GM19025 (cell line): ENCODE measurements around the gene MTIF2.
"Not testable (repeated sequence)": the region's sequence is repeated elsewhere in the genome, so short reads cannot be mapped to it uniquely, and the experiment has no call there.

Experiments used
- ATAC-seq: cut with Tn5 transposase; IDR thresholded peaks from one replicate; pipeline ENCODE4 v1.9.1; 2021; ENCODE audit warnings: mild to moderate bottlenecking, low read depth, moderate library complexity; ENCODE audit not compliant: unreplicated experiment

MTIF2 gene

DNA sequence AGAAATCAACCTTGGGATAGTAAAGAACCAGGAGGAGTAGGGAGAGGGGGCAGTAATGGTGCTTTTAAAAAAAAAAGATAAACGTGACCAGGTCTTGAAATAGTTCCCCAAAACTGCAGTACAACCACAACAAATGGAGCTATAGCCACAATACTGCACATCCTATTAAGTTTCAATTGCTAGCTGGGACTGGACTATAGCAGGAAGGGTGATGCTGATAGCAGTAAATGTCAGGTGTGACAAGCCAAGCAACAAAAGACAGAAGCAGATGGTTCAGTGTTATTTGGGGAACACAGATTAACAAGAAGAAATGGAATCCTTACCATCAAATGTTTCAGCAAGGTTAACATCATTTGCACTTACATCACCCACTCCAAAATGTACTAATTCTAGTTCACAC is 26.4 kb downstream of the MTIF2 start:
- ATAC-seq, result no peak

DNA sequence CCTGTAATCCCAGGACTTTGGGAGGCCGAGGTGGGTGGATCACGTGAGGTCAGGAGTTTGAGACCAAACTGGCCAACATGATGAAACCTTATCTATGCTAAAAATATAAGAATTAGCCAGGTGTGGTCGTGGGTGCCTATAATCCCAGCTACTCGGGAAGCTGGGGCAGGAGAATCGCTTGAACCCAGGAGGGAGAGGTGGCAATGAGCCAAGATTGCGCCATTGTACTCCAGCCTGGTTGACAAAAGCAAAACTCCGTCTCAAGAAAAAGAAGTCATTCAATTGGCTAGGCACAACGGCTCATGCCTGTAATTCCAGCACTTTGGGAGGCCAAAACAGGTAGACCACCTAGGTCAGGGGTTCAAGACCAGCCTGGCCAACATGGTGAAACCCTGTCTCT is 27.4 kb downstream of the MTIF2 start:
- not testable (repeated sequence) for ATAC-seq

DNA sequence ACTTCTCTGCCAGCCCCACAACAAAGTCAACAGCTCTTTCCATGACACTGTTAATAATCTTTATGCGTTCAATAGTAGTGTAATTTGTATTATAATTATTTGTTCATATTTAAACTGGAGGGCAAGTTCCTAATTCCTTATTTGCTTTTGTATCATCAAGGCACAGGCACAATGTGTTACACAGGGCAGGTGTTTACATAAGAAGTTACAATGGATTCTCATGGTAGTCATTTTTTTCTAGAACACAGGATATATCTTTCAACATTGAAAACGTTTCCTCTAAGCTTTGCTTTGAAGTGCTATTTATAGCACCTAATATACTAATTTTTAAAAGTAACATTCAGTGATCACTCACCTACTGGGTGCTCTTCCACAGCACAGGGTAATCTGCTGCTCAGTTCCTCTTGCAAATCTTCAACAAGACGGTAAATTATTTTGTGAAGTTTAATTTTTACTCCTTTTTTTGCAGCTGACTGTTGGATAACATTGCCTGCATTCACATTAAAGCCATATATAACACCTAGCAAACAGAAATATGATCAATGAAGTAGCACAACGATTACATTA is 29.3 kb downstream of the MTIF2 start:
- no peak for ATAC-seq

GRCh38 chr2:55236992-55237543 is 32.0 kb downstream of the MTIF2 start:
- ATAC-seq, result no peak

GRCh38 chr2:55235724-55236538 is 33.1 kb downstream of the MTIF2 start:
- no peak for ATAC-seq

DNA sequence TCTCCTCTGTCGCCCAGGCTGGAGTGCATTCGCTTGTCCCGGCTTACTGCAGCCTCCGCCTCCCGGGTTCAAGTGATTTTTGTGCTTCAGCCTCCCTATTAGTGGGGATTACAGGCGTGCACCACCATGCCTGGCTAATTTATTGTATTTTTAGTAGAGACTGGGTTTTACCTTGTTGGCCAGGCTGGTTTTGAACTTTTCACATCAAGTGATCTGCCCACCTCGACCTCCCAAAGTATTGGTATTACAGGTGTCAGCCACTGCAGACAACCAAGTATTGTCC is 35.4 kb downstream of the MTIF2 start:
- ATAC-seq, result no peak

GRCh38 chr2:55232863-55233657 is 36.0 kb downstream of the MTIF2 start:
- ATAC-seq, result peak; percentile 7

- ATAC-seq, result peak; percentile 84
These were observed 36.8 kb downstream of the MTIF2 start, which contains the start of the genes CLHC1 and RPS27A for GRCh38 chr2:55232084-55232862. TSS of gene CLHC1 (minus strand) at chr2:55232293. CDS start at chr2:55222411, 9,882 bp downstream. TSS of gene RPS27A (plus strand) at chr2:55232688. CDS start at chr2:55232825, 137 bp downstream.

DNA sequence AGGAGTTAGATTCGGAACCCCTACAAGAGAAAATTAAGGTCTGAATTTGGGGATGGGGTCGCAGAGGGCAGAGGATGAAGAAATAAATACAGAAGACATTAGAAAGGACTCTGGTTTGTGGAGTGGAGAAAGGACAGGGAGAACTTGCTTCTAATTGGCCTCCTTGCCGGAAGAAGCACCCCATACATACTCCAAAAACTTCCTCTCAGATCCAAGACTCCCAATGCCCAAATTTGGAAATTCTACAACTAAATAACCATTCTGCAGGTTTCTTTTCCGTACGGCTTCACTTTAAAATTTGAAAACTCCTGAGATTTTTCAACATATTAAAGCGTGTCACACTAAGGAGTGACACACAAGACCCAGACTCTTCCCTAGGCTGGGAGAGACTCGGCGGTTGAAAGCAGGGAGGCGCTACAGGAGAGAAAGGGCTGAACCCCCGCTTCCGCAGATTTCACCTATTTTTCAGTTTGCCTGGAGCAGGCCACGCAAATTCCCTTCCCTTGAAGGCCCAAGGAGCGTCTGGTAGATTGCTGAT is 37.4 kb downstream of the MTIF2 start:
- ATAC-seq, result no peak

DNA sequence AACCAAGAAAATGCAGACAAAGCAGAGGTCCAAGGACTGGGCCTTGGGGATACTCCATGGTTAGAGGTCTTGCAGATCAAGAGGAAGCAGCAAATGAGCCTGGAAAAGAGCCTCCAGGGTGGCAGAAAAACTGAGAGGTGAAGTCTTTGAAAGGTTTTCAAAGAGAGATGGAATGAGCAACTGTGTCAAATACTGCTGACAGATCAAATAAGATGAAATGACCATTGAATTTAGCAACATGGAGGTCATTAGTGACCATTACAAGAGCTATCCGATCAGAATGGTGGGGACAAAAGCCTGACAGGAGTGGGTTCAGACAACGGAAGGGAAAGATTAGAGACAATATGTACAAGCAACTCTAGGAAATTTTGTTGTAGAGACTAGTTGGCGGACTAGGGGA is 38.5 kb downstream of the MTIF2 start:
- ATAC-seq, result no peak

DNA sequence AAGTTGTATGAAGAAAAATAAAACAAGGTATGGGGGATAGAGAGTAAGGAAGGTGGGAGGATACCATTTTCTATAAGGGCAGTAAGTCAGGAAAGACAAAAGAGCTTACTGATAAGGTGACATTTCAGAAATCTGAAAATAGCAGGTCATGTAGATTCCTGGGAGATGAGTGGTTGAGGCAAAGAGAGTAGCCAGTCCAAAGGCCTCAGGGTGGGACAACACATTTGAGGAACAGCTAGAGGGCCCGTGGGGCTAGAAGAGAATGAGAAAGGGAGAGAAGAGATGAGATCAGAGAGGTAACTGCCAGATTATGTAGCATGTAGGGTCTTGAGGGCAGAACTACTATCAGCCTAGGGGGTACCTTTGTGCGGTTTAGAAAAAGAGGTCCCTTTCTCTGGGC is 39.8 kb downstream of the MTIF2 start:
- no peak for ATAC-seq

- ATAC-seq, result no peak
These were observed 40.8 kb downstream of the MTIF2 start for GRCh38 chr2:55228226-55228563.

DNA sequence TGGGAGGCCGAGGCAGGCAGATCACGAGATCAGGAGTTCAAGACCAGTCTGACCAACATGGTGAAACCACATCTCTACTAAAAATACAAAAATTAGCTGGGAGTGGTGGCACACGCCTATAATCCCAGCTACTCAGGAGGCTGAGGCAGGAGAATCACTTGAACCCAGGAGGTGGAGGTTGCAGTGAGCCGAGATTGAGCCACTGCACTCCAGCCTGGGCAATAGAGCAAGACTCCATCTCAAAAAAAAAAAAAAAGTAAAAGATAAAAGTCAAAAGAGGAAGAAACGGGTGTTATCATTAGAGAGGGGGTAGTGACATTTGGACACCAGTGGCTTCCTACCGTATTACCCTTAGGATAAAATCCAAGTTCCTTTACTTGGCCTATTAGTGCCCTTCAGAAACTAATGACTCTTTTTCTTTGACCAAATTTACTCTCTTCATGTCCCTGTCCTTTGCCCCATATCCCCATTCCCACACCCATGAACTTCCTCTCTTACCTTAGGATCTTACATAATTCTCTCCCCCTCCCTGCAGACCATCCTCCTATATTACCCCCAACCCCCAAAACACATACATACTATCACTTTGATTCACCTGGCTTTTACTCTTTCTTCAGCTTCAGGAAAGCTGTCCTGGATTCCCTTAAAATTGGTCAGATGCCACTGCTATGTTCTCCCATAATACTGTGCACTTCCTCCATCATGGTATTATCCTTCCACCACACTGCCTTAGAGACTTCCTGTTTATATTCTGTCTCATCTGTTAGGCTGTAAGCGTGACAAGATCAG is 41.4 kb downstream of the MTIF2 start:
- not testable (repeated sequence) for ATAC-seq

GRCh38 chr2:55225481-55226020 is 43.5 kb downstream of the MTIF2 start:
- no peak for ATAC-seq

DNA sequence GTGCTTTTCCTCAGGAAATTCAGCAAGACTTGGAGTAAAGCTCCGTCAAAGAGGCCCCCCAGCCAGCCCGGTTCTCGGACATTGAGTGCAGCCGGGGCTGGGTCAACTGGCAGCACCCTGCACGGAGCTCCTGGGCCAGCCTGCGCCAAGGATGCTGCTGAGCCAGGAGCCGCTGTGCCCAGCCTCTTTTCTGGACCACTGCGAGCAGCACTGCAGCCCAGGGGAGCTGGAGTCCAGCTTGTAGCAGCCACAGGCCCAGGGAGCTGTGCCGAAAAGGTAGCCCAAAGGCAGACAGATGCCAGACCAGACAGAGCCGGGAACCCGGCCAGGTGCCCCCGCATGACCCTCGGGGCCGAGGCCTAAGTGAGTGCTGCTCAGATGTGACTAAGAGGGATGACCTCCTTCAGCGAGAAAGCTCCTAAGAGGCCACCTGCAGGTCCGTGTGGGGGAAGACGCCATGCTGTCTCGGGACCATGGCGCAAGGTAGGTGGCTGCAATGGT is 44.2 kb downstream of the MTIF2 start:
- no peak for ATAC-seq

DNA sequence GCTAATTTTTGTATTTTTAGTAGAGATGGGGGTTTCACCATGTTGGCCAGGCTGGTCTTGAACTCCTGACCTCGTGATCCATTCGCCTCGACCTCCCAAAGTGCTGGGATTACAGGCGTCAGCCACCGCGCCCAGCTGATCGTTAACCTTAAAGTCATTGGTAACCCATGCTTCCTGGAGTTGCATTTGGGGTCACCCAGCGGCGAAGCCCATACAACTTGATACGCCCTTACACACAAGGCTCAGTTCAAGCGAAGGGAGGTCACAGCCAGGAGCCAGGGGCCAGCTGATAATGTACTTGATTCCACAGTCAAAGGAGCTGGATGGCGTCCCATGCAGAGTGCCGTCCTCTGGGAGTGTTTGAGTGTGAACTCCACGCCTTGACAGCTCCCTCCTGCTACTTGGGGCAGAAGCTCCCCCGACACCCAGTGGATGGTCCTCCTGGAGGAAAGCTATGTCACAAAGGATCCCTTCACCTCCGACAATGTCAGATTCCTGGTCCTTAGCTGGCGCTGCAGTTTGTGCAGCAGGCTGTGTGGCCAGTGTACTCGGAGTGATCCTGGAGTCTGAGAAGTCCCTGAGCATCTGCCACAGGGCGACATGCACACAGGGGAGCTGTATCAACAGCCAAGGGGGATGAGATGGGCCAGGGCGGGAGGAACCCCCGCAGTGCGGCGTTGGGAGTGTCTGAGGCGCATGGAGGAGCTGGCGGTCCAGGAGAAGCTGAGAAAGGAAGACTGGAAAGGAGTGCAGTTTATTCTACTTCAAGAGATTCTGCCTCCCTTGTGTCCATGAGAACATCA is 44.9 kb downstream of the MTIF2 start:
- ATAC-seq, result no peak

DNA sequence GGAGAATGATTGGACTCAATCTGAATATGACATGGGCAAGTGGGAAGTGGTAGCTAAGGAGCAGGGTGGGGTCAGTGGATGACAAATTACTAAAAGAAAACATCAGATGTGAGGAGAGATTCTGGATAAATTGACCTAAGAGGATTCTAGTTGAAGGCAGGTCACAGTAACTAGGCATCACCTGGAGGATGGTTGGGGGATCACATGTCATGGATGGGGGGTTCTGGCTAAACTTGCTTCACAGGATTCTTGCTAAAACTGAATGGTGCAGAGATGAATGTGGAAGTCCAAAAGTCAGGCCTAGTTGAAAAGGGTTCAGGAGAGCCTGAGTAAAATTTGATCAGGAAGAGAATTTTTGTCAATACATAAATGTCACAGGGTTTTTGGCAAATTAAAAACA is 55.2 kb downstream of the MTIF2 start:
- no peak for ATAC-seq

DNA sequence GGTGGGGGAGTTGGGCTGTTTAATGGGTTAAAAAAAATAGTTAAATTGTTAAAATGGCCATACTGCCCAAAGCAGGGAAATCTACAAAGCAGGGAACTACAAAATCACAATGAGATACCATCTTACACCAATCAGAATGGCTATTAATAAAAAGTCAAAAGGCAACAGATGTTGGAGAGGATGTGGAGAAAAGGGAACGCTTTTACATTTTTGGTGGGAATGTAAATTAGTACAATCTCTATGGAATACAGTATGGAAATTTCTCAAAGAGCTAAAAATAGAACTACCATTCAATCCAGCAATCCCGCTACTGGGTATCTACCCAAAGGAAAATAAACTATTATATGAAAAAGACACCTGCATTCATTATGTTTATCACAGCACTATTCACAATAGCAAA is 64.1 kb downstream of the MTIF2 start:
- ATAC-seq, result no peak
